Right renal cortex interstitium (tissue), 3 donors: Measurements from ENCODE around the gene PSMC2. TPM values are rescaled to one million over a fixed set of nuclear protein-coding genes. Genes with fewer than 3 reads are reported as not detected.
"Not testable (repeated sequence)": the region's sequence is repeated elsewhere in the genome, so short reads cannot be mapped to it uniquely, and the experiment has no call there.

Source experiments
- DNase-seq, 3 donors: peaks; one replicate each; pipeline ENCODE4 v3.0.0-alpha.2; 2013; ENCODE audit warnings: low read depth in 3 of 3, low spot score in 2 of 3
- polyA plus RNA-seq, 3 donors: library from polyadenylated mRNA; unstranded; fragments of 120-200 nt; gene quantifications; one replicate each; pipeline ENCODE4 v1.2.1, GENCODE V29; 2013; ENCODE audit not compliant: insufficient read length in 3 of 3

Gene PSMC2
- polyA plus RNA-seq, 3 donors: 127 to 130 (median 128) TPM

GRCh38 chr7:103373866-103374643 is 26.6 kb downstream of the PSMC2 start:
- no peak for DNase-seq

- DNase-seq: no peak
Measured at GRCh38 chr7:103379270-103379975, 32.0 kb downstream of the PSMC2 start.

- no peak for DNase-seq
Measured at GRCh38 chr7:103380395-103381191, 33.1 kb downstream of the PSMC2 start.

- no peak for DNase-seq
Measured at GRCh38 chr7:103381280-103382031, 34.0 kb downstream of the PSMC2 start.

GRCh38 chr7:103382032-103382402 is 34.6 kb downstream of the PSMC2 start:
- DNase-seq: no peak

GRCh38 chr7:103387242-103387641 is 39.8 kb downstream of the PSMC2 start:
- DNase-seq: no peak

- DNase-seq: no peak
Measured at GRCh38 chr7:103388469-103389140, 41.2 kb downstream of the PSMC2 start.

GRCh38 chr7:103389263-103389662 is 41.8 kb downstream of the PSMC2 start:
- DNase-seq: no peak

GRCh38 chr7:103391150-103391549 is 43.7 kb downstream of the PSMC2 start:
- DNase-seq: no peak

GRCh38 chr7:103391976-103392375 is 44.5 kb downstream of the PSMC2 start:
- DNase-seq: no peak

- no peak for DNase-seq
Measured at GRCh38 chr7:103394566-103394965, 47.1 kb downstream of the PSMC2 start.

GRCh38 chr7:103395071-103395470 is 47.6 kb downstream of the PSMC2 start:
- no peak for DNase-seq

- no peak for DNase-seq
Measured at GRCh38 chr7:103396471-103396870, 49.0 kb downstream of the PSMC2 start.

GRCh38 chr7:103398483-103399127 is 51.2 kb downstream of the PSMC2 start:
- DNase-seq: no peak

- DNase-seq: not testable (repeated sequence)
Measured at GRCh38 chr7:103399687-103400086, 52.2 kb downstream of the PSMC2 start.

- DNase-seq: not testable (repeated sequence)
Measured at GRCh38 chr7:103405789-103406613, 58.6 kb downstream of the PSMC2 start.

- no peak for DNase-seq
Measured at GRCh38 chr7:103412151-103412550, 64.7 kb downstream of the PSMC2 start.

- no peak for DNase-seq
Measured at GRCh38 chr7:103413407-103413806, 66.0 kb downstream of the PSMC2 start.

GRCh38 chr7:103418241-103418640 is 70.8 kb downstream of the PSMC2 start:
- DNase-seq: no peak
